HG03066 (cell line): ENCODE data around the gene MILR1.
A peak's percentile ranks its signal among the peaks of the same experiment; 100 is the strongest.
"Not testable (repeated sequence)": the region's sequence is repeated elsewhere in the genome, so short reads cannot be mapped to it uniquely, and the experiment has no call there.

Experiments used
- ATAC-seq: cut with Tn5 transposase; IDR thresholded peaks from one replicate; pipeline ENCODE4 v1.9.1; 2021; ENCODE audit warnings: low read depth; ENCODE audit not compliant: unreplicated experiment

Gene MILR1, protein sequence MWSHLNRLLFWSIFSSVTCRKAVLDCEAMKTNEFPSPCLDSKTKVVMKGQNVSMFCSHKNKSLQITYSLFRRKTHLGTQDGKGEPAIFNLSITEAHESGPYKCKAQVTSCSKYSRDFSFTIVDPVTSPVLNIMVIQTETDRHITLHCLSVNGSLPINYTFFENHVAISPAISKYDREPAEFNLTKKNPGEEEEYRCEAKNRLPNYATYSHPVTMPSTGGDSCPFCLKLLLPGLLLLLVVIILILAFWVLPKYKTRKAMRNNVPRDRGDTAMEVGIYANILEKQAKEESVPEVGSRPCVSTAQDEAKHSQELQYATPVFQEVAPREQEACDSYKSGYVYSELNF

GRCh38 chr17:64448665-64449512 is at the start of gene MILR1:
MILR1 (plus strand) TSS chr17:64449115; CDS start chr17:64449169, 54 bp downstream.
- ATAC-seq = no peak

- ATAC-seq = no peak
Measured at GRCh38 chr17:64399767-64400156, 49.2 kb upstream of the MILR1 start.

DNA sequence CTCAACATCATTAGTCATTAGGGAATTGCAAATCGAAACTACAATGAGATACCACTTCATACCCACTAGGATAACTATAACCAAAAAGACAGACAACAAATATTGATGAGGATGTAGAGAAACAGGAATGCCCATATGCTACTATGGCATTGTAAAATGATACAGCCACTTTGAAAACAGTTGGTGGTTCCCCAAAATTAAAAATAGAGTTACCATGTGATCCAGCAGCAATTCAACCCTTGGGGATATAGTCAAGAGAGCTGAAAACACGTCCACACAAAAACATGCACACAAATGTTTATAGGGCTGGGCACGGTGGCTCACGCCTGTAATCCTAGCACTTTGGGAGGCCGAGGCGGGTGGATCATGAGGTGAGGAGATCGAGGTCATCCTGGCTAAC is 48.3 kb upstream of the MILR1 start:
- ATAC-seq = no peak

- no peak for ATAC-seq
Measured at GRCh38 chr17:64401244-64401860, 47.6 kb upstream of the MILR1 start.

- no peak for ATAC-seq
Measured at GRCh38 chr17:64401941-64402340, 47.0 kb upstream of the MILR1 start.

DNA sequence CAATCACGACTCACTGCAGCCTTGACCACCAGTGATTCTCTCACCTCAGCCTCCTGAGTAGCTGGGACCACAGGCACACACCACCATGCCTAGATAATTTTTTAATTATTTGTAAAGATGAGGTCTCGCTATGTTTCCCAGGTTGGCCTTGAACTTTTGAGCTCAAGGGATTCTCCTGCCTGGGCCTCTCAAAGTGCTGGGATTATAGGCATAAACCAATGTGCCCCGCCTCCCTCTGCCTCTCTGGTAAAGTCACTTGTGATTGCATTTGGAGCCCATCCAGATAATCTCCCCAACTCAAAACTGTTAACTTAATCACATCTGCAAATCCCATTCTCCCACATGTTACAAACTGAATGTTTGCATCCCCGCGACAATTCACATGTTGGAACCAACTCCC is 46.4 kb upstream of the MILR1 start:
- no peak for ATAC-seq

- no peak for ATAC-seq
Measured at GRCh38 chr17:64403881-64404460, 44.9 kb upstream of the MILR1 start.

DNA sequence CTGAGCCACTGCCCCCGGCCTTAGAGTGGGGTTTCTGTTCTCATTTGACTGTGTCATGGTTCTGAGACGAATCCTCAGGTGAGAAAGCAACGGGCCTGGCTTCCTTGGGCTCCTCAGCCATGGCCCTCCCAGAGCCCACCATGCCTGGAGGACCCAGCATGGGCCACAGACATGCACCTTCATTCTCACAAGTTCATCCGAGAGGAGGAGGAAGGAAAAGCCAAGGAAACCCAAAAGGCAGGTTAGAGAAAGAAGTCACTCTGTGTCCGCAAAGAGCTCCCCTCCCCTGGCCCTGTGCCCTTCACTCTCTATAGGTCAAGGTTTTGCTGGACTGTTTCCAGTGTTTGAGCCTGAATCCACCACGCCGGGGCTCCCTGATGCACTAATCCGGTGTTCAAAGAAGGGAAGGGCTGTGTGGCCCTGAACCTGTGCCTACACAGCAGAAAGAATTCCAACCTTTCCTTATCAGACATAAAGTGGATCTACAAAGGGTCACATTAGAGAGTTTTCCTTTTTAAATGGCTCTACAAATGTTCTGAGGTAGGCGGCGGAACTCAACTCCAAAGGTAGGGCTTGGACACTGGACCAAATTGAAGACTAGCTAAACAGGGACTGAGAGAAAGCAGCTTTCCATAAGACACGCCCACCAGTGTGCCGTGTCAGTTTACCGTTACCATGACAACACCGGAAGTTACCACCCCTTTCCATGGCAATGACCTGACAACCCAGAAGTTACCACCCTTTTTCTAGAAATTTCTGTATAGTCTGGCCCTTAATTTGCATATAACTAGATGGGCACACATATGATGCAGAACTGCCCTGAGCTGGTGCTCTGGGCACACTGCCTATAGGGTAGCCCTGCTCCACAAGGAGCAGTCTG is 42.4 kb upstream of the MILR1 start:
- ATAC-seq = no peak

- no peak for ATAC-seq
Measured at GRCh38 chr17:64410750-64411490, 38.0 kb upstream of the MILR1 start.

DNA sequence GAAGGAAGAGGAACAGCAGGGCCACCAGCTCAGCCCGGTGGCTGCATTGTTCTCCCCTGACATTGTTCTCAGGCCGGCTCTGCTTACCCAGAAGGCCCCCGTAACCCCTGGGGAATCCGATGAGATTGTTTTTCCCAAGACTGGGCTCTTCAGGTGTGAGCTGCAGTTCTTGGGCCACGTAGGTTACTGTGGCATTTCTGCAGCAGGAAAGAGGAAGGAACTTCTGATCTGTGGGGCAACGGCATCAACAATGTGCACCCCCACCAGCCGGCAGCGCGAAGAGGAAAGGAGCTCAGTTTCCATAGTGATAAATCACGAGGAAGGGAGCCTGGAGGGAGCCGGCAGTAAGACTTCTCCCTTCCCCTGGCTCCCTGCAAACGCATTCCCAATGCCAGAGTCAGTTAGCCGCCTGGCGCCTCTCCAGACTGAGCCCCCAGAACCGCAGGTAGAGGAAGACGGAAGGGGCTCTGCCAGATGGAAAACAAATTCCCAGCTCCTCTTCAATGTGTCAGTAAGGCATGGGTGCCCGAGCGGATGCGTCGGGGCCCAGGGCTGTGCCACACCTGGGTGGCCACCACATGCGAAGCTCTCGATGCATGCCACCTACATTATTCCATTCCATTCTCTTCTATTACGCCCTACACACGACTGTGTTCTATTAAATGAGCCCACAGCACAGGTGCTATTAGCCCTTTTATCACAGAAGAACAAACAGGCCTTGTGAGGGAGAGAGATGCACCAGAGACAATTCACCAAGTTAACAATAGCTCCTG is 36.7 kb upstream of the MILR1 start:
- no peak for ATAC-seq

- no peak for ATAC-seq
Measured at GRCh38 chr17:64412944-64413381, 36.0 kb upstream of the MILR1 start.

DNA sequence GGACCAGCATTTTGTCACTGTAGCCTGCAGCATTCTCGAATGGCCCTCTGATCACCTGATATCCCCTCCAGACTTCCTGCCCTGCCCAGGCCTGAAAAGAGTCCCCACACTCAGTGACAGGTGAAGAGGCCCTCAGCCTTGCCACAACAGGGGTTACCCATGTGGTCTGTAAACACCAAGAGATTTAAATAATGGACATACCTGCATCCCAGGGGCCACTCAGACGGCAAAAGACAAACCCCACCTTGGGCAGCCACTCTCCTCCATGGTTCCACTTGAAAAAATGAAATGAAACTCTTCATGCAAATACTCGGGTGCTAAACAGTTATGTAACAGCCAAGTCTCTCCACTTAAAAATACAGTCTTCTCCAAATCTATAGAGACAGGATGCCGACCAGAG is 35.4 kb upstream of the MILR1 start:
- peak; percentile 64 for ATAC-seq

GRCh38 chr17:64418506-64419339 is 30.2 kb upstream of the MILR1 start:
- no peak for ATAC-seq

DNA sequence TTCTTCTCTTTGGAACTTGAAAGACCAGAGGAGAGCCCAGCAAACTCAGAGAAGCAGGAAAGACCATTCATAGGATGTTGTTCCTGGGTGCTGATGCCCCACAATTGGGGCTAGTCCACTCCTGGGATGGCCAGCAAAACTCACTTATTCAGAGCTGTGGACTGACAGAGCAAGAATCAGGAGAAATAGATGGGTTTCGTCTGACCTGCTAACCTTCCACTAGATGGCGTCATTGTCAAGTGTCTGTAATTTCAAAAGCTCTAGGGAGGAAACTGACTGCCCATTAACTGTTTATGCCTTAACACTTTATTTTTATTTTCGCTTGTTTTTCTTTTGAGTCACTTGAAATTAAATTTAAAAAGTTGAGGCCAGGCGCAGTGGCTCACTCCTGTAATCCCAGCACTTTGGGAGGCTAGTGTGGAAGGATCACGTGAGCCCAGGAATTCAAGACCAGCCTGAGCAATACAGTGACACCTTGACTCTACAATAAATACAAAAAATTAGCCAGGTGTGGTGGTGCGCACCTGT is 28.7 kb upstream of the MILR1 start:
- no peak for ATAC-seq

- ATAC-seq = not testable (repeated sequence)
Measured at GRCh38 chr17:64422121-64422520, 26.8 kb upstream of the MILR1 start.

GRCh38 chr17:64423881-64424280 is 25.0 kb upstream of the MILR1 start:
- no peak for ATAC-seq

DNA sequence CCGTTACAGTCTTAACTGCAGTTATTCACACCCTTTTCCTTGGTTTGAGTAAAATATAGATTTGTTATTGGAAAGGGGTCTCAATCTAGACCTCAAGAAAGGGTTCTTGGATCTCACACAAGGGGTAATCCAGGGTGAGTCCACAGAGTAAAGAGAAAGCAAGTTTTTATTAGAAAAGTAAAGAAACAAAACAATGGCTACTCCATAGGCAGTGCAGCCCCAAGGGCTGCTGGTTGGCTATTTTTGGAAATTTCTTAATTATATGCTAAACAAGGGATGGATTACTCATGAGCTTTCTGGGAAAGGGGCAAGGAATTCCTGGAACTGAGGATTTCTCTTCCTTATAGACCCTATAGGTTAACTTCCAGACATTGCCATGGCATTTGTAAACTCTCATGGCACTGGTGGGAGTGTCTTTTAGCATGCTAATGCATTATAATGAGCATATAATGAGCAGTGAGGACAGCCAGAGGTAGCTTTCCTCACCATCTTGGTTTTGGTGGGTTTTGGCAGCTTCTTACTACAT is 24.5 kb upstream of the MILR1 start:
- no peak for ATAC-seq
